Fibroblast of the aortic adventitia (primary cell): ENCODE results near the gene ARHGAP12. TPM values are rescaled to one million over a fixed set of nuclear protein-coding genes. Genes with fewer than 3 reads are reported as not detected.

Source experiments
- DNase-seq: peaks from one replicate; pipeline ENCODE4 v3.0.0-alpha.2; 2010; ENCODE audit warnings: low read depth
- H3K4me3 ChIP-seq: 2 replicates; pipeline ENCODE4 v1.5.1; 2011; ENCODE audit warnings: low read depth, mild to moderate bottlenecking, control low read depth, low read length, moderate library complexity
- total RNA-seq: library from RNA; depleted of rRNA; stranded (reverse); fragments of >200 nt; gene quantifications from 2 replicates; pipeline ENCODE4 v1.2.3, GENCODE V29; 2012; ENCODE audit warnings: low replicate concordance
- TF ChIP-seq, protein P1 (sequence below): IDR thresholded peaks from 2 replicates; pipeline ENCODE4 v1.5.1; 2011; ENCODE audit warnings: mild to moderate bottlenecking, low read length, control low read depth, inconsistent platforms; ENCODE audit not compliant: insufficient read depth

ARHGAP12 gene
- total RNA-seq, 1 donor = 77.9 TPM

- DNase-seq = no peak
- H3K4me3 ChIP-seq = no peak overlapping the region
- TF ChIP-seq, protein P1, sequence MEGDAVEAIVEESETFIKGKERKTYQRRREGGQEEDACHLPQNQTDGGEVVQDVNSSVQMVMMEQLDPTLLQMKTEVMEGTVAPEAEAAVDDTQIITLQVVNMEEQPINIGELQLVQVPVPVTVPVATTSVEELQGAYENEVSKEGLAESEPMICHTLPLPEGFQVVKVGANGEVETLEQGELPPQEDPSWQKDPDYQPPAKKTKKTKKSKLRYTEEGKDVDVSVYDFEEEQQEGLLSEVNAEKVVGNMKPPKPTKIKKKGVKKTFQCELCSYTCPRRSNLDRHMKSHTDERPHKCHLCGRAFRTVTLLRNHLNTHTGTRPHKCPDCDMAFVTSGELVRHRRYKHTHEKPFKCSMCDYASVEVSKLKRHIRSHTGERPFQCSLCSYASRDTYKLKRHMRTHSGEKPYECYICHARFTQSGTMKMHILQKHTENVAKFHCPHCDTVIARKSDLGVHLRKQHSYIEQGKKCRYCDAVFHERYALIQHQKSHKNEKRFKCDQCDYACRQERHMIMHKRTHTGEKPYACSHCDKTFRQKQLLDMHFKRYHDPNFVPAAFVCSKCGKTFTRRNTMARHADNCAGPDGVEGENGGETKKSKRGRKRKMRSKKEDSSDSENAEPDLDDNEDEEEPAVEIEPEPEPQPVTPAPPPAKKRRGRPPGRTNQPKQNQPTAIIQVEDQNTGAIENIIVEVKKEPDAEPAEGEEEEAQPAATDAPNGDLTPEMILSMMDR = no peak
These were observed 35.0 kb upstream of the ARHGAP12 start for GRCh38 chr10:31963589-31963980.

GRCh38 chr10:31962826-31963588, 34.4 kb upstream of the ARHGAP12 start:
- DNase-seq = no peak
- TF ChIP-seq, protein P1 = no peak
- no peak overlapping the region for H3K4me3 ChIP-seq

DNA sequence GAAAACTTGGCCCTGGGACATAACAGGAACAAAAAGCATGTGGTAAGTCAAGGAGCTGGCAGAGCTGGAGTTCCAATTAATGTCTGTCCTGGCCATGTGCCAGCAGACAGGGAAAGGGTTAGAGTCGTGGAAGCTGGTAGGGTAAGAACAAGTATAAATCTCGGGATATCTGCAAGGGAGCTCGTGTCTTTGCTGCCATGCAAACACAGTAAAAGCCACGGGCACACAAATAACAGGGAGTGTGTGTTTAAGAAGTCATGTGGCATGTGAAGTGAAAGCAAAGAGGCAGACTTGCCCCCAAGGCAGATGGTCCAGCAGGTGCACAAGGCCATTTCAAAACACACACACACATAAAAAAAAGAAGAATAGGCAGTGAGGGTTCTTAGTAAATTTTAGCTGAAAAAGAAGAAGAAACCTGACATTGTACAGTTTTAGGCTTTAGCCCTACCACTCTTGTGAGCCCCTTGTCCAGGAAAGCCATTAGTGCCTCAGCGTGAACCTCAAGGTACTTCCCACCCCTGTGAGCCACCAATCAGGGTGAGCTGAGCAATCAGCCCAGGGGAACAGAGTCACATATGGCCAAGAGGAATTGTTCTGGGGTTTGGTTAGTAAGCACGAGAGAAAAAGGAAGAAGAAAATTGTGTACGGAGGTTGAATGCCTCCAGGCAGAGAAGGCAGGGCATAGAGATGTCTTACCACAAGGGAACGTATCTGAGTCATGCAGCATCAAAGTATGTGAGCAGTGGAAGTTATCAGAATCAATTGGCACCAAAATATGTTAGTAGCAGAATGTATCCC, 32.8 kb upstream of the ARHGAP12 start:
- DNase-seq = peak; percentile 56
- TF ChIP-seq, protein P1 = no peak
- no peak overlapping the region for H3K4me3 ChIP-seq

- TF ChIP-seq, protein P1 = no peak
- H3K4me3 ChIP-seq = no peak overlapping the region
- no peak for DNase-seq
These were observed 31.0 kb upstream of the ARHGAP12 start for GRCh38 chr10:31959461-31960173.

DNA sequence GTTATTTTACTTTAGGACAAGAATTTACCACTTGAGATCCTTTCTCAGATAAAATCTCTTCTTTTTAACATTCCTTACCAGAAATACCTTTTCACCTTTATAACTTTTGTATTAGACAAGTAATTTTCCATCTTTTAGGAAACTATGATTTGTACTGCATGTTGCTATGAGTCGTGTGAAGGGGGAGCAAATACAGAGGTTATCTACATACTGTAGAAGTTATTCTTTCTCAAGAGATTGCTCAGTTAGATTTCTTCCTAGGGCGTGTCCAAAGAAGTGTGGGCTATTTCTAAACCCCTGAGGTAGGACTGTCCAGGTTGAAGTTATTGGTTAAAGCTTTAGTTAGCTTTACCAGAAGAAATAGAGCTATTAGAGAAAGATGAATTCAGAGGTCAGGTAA, 30.2 kb upstream of the ARHGAP12 start:
- DNase-seq = no peak
- TF ChIP-seq, protein P1 = no peak
- H3K4me3 ChIP-seq = no peak overlapping the region

- TF ChIP-seq, protein P1 = no peak
- DNase-seq = no peak
- no peak overlapping the region for H3K4me3 ChIP-seq
These were observed 27.7 kb upstream of the ARHGAP12 start for GRCh38 chr10:31956200-31956946.
